Measurements from ENCODE around the gene LRBA.
A peak's percentile ranks its signal among the peaks of the same experiment; 100 is the strongest.

LRBA gene

DNA sequence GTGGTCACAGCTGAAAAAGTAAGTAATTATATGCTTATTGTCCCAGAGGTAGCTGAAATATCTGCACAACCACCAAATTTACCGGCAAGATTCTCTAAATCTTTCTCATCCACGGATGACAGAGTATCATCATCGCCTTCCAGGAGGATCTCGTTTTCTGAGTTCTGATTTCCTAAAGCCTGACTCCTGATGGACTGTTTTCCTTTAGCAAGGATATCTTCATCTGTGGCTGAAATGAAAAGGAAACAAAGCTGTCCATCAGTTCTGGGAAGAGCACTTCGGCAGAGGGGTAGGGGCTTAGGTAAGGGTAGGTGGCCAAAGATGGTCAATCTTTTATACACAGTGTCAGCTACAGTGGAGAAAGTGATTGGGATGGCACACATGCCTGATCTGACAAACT, 424.5 kb downstream of the LRBA start:
- TF ChIP-seq, protein P1, sequence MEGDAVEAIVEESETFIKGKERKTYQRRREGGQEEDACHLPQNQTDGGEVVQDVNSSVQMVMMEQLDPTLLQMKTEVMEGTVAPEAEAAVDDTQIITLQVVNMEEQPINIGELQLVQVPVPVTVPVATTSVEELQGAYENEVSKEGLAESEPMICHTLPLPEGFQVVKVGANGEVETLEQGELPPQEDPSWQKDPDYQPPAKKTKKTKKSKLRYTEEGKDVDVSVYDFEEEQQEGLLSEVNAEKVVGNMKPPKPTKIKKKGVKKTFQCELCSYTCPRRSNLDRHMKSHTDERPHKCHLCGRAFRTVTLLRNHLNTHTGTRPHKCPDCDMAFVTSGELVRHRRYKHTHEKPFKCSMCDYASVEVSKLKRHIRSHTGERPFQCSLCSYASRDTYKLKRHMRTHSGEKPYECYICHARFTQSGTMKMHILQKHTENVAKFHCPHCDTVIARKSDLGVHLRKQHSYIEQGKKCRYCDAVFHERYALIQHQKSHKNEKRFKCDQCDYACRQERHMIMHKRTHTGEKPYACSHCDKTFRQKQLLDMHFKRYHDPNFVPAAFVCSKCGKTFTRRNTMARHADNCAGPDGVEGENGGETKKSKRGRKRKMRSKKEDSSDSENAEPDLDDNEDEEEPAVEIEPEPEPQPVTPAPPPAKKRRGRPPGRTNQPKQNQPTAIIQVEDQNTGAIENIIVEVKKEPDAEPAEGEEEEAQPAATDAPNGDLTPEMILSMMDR (IDR thresholded peaks at IDR 0.05; ENCODE audit: low read depth, low read length, missing control alignments) = no peak
- no peak for DNase-seq (ENCODE audit: low read depth)
- in situ Hi-C loops (cut with HindIII; ENCODE audit: low sequenced_read_pairs) = loop anchor here (25.0 kb wide), 1 partner anchor 303 kb away; no protein-coding TSS in a partner anchor
- H3K4me3 ChIP-seq (ENCODE audit: low read depth, low read length) = no peak overlapping the region

DNA sequence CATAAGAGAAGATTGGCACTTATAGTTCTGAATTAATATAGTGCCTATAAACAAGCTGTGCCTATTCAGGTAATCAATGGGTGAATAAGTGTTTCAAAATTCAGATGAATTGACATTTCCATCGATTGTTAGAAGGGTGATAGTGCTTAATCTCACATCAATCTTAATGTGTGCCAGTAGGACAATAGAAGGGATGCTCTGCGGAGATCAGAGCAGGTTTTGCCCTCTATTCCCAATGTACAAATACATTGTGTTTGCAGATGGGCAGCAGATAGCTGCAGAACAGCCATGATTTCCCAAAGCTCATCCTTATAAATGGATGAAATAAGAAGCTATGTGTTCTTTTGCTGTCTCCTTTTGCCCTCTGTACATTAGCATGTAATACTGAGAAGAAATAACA, 425.9 kb downstream of the LRBA start:
- H3K4me3 ChIP-seq (ENCODE audit: low read depth, low read length) = no peak overlapping the region
- TF ChIP-seq, protein P1 (IDR thresholded peaks at IDR 0.05; ENCODE audit: low read depth, low read length, missing control alignments) = no peak
- in situ Hi-C loops (cut with HindIII; ENCODE audit: low sequenced_read_pairs) = loop anchor here (25.0 kb wide), 1 partner anchor 302 kb away; no protein-coding TSS in a partner anchor
- DNase-seq (ENCODE audit: low read depth) = no peak

DNA sequence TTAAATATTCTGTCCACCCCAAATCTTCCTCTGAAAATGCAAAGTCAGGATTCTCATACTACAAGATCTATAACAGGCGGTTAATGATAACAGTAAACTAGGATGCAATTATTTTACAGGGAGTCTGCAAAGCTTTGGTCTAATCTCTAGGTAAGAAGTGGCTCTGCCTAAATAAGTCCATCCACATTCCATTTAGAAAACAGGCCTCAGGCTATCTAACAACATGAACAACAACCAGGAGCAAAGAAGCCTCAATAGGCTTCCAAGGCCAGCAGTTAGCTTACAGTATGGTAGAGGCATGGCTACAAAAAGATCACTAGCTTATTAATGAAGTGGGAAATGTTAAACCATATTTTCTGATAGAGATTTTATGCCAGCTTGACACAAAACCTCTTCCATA, 426.8 kb downstream of the LRBA start:
- no peak overlapping the region for H3K4me3 ChIP-seq (ENCODE audit: low read depth, low read length)
- in situ Hi-C loops (cut with HindIII; ENCODE audit: low sequenced_read_pairs) = loop anchor here (25.0 kb wide), 1 partner anchor 301 kb away; no protein-coding TSS in a partner anchor
- TF ChIP-seq, protein P1 (IDR thresholded peaks at IDR 0.05; ENCODE audit: low read depth, low read length, missing control alignments) = no peak
- DNase-seq (ENCODE audit: low read depth) = no peak

DNA sequence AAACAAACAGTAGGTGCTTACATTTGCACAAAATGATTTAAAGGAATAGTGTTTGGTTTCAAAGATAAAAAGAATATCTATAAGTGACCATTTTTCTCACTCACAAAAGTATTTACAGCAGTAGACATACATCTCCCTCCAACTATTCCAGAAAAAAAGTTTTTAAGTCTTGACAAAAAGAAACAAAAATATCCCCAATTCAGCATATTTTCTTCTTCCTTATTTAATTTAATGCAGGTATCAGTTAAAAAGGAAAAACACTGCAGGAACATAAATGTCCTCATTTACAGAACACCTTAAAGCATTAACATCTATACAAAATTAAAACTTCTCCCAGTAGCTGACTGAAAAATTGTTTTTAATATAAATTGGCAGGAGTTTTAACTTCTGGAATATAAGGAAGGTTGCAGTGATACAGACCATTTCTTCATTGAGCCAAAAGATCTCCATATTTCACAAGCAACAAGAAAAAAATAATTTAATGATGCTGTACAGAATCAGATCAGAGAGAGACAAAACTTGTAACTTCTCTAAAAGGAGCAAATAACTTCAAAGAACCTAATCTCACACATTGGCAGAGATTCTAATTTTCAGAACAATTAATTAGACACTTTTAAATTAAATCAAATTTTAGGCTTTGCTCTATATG, 428.8 kb downstream of the LRBA start:
- no peak for DNase-seq (ENCODE audit: low read depth)
- TF ChIP-seq, protein P1 (IDR thresholded peaks at IDR 0.05; ENCODE audit: low read depth, low read length, missing control alignments) = no peak
- no peak overlapping the region for H3K4me3 ChIP-seq (ENCODE audit: low read depth, low read length)
- in situ Hi-C loops (cut with HindIII; ENCODE audit: low sequenced_read_pairs) = loop anchor here (25.0 kb wide), 1 partner anchor 299 kb away; no protein-coding TSS in a partner anchor

DNA sequence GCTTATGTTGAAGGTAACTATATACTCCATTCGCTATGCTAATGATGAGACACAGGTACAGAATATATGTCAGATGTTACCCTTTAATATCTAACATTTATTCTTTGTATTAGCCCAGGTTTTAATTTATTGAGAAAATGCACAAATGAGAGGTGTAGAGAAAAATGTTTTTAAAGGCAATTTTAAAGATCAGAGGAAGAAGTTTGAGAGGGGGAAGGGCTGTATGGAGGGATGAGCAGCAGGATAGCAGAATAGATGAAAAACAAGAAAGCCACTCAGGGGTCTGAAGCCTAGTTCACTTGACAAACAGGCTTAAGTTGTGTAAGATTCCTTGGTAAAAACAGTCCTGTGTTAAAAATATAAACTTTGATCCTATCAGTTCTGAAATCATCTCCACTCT, 429.5 kb downstream of the LRBA start:
- TF ChIP-seq, protein P1 (IDR thresholded peaks at IDR 0.05; ENCODE audit: low read depth, low read length, missing control alignments) = no peak
- no peak overlapping the region for H3K4me3 ChIP-seq (ENCODE audit: low read depth, low read length)
- in situ Hi-C loops (cut with HindIII; ENCODE audit: low sequenced_read_pairs) = loop anchor here (25.0 kb wide), 1 partner anchor 298 kb away; no protein-coding TSS in a partner anchor
- no peak for DNase-seq (ENCODE audit: low read depth)

DNA sequence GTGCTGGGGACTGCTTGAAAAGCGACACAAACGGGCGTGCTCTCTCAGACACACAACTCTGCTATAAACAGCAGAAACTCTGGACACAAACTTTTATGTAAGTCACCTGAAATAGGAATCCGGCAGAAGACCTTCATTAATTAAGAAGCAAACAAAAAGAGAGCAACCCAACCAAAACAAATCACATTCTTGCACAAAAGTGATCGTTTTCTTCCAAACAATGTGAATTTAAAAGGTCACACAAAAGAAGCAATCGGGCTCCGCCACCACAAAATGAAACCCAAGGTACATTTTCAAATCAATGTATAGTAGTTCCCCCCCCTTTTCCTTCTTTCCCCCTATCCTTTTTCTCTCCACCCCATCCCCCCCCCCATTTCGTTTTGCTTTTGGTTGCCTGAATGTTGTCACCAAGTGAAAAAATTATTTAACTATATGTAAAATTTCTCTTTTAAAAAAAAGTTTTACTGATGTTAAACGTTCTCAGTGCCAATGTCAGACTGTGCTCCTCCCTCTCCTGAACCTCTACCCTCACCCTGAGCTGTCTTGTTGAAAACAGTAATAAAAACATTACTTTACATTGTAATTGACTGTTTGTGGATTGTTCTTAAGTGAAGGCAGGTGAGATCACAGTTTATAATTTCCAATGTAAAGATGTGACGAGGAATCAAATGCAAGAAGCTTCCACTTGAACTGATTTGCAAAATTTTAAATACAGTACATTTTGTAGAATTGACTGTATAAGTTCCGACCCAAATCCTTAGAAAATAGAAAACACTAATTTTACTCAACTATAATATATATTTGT, 430.8 kb downstream of the LRBA start:
- in situ Hi-C loops (cut with HindIII; ENCODE audit: low sequenced_read_pairs) = loop anchor here (25.0 kb wide), 1 partner anchor 297 kb away; no protein-coding TSS in a partner anchor
- no peak for DNase-seq (ENCODE audit: low read depth)
- peak overlapping the region; percentile 67 for H3K4me3 ChIP-seq (ENCODE audit: low read depth, low read length)
- TF ChIP-seq, protein P1 (IDR thresholded peaks at IDR 0.05; ENCODE audit: low read depth, low read length, missing control alignments) = no peak

All from astrocyte of the cerebellum (primary cell).